IMR-90 (cell line): ENCODE results near the gene ALPK3. TPM values are rescaled to one million over a fixed set of nuclear protein-coding genes. Genes with fewer than 3 reads are reported as not detected.
A peak's percentile ranks its signal among the peaks of the same experiment; 100 is the strongest.

Experiments
- ATAC-seq: fragments of 200-7000 bp; cut with Tn5 transposase; 2 replicates; pipeline ENCODE4 v1.9.1; 2020; ENCODE audit warnings: low read depth, mild to moderate bottlenecking, moderate library complexity
- BruUV-seq: library from RNA; stranded (reverse); fragments of 400-500 nt; replicated peaks from 2 replicates; lab custom pipeline; 2021; lab: Mats Ljungman, UMichigan
- CTCF ChIA-PET: fragments of 300-600 bp; formaldehyde crosslinking; extraction: SDS; loops from one replicate; lab custom pipeline; 2021; ENCODE audit warnings: antibody characterized with exemption; lab: Yijun Ruan, JAX
- POLR2A ChIA-PET: fragments of 300-600 bp; sonication (Branson Sonifier 250); formaldehyde crosslinking; loops from one replicate; lab custom pipeline; 2022; ENCODE audit warnings: antibody characterized with exemption; ENCODE audit not compliant: unreplicated experiment; lab: Charles Lee
- DNase-seq: peaks from one replicate; pipeline ENCODE4 v3.0.0; 2013
- H2AFZ ChIP-seq: replicated peaks from 2 replicates; pipeline ENCODE3; 2013; ENCODE audit warnings: low read length, mild to moderate bottlenecking; ENCODE audit not compliant: poor library complexity
- H2AK5ac ChIP-seq: 2 replicates; pipeline ENCODE4 v1.6.1; 2013; ENCODE audit warnings: low read depth, low read length, inconsistent platforms
- H2AK9ac ChIP-seq: replicated peaks from 2 replicates; pipeline ENCODE3; 2013; ENCODE audit warnings: mild to moderate bottlenecking, low read depth, low read length, moderate library complexity; ENCODE audit not compliant: poor library complexity
- H2BK120ac ChIP-seq: 2 replicates; pipeline ENCODE4 v1.6.1; 2013; ENCODE audit warnings: low read depth, low read length, inconsistent platforms
- H2BK15ac ChIP-seq: 3 replicates; pipeline ENCODE4 v1.6.1; 2013; ENCODE audit warnings: low read depth, low read length, inconsistent platforms
- H2BK20ac ChIP-seq: 2 replicates; pipeline ENCODE4 v1.6.1; 2013; ENCODE audit warnings: low read depth, mild to moderate bottlenecking, inconsistent platforms, low read length, moderate library complexity
- H2BK5ac ChIP-seq: 2 replicates; pipeline ENCODE4 v1.6.1; 2013; ENCODE audit warnings: mild to moderate bottlenecking, low read depth, low read length, inconsistent platforms; ENCODE audit not compliant: poor library complexity, severe bottlenecking
- H3K14ac ChIP-seq: replicated peaks from 2 replicates; pipeline ENCODE4 v1.6.1; 2013; ENCODE audit warnings: low read depth, low read length, inconsistent platforms
- H3K18ac ChIP-seq: 2 replicates; pipeline ENCODE4 v1.6.1; 2013; ENCODE audit warnings: low read depth, low read length, control low read depth
- H3K23ac ChIP-seq: 2 replicates; pipeline ENCODE4 v1.6.1; 2013; ENCODE audit warnings: low read depth, low read length, inconsistent platforms
- H3K27ac ChIP-seq: 2 replicates; pipeline ENCODE4 v1.5.1; 2013; ENCODE audit warnings: mild to moderate bottlenecking, control low read depth, low read length; ENCODE audit not compliant: insufficient read depth
- H3K27me3 ChIP-seq: 2 replicates; pipeline ENCODE4 v1.6.1; 2013; ENCODE audit warnings: low read length; ENCODE audit not compliant: control insufficient read depth, insufficient read depth
- H3K36me3 ChIP-seq: 2 replicates; pipeline ENCODE4 v1.6.1; 2013; ENCODE audit warnings: low read length, mixed read lengths; ENCODE audit not compliant: control insufficient read depth, insufficient read depth
- H3K4ac ChIP-seq: 2 replicates; pipeline ENCODE4 v1.6.1; 2013; ENCODE audit warnings: low read depth, low read length, inconsistent platforms
- H3K4me1 ChIP-seq: 2 replicates; pipeline ENCODE4 v1.6.1; 2013; ENCODE audit warnings: low read length, mixed read lengths; ENCODE audit not compliant: control insufficient read depth, insufficient read depth
- H3K4me2 ChIP-seq: 2 replicates; pipeline ENCODE4 v1.6.1; 2013; ENCODE audit warnings: low read depth, mild to moderate bottlenecking, control low read depth, low read length, moderate library complexity
- H3K4me3 ChIP-seq: 2 replicates; pipeline ENCODE4 v1.5.1; 2013; ENCODE audit warnings: low read depth, mild to moderate bottlenecking, control low read depth, low read length, moderate library complexity; ENCODE audit not compliant: insufficient read depth
- H3K56ac ChIP-seq: 2 replicates; pipeline ENCODE4 v1.6.1; 2013; ENCODE audit warnings: low read length, inconsistent platforms; ENCODE audit not compliant: insufficient read depth; ENCODE audit errors: extremely low read depth
- H3K79me1 ChIP-seq, 2 experiments: 2 replicates each; pipeline ENCODE4 v1.6.1; 2013; ENCODE audit warnings: low read length in 2 of 2, inconsistent platforms in 1 of 2, low read depth in 1 of 2
- H3K9ac ChIP-seq: 2 replicates; pipeline ENCODE4 v1.6.1; 2013; ENCODE audit warnings: low read depth, low read length, control low read depth
- H3K9me1 ChIP-seq: 2 replicates; pipeline ENCODE4 v1.6.1; 2013; ENCODE audit warnings: low read length, inconsistent platforms; ENCODE audit not compliant: insufficient read depth
- H3K9me3 ChIP-seq: 2 replicates; pipeline ENCODE4 v1.6.1; 2013; ENCODE audit warnings: low read length; ENCODE audit not compliant: control insufficient read depth, insufficient read depth
- H4K20me1 ChIP-seq: 2 replicates; pipeline ENCODE4 v1.6.1; 2013; ENCODE audit warnings: low read length, inconsistent platforms; ENCODE audit not compliant: insufficient read depth
- H4K5ac ChIP-seq: 2 replicates; pipeline ENCODE4 v1.6.1; 2013; ENCODE audit warnings: mild to moderate bottlenecking, low read depth, low read length, control low read depth
- H4K8ac ChIP-seq, 2 experiments: 2 replicates each; pipeline ENCODE4 v1.6.1; 2013; ENCODE audit warnings: low read depth in 2 of 2, low read length in 2 of 2, control low read depth in 1 of 2, inconsistent platforms in 1 of 2
- H4K91ac ChIP-seq: 2 replicates; pipeline ENCODE4 v1.6.1; 2013; ENCODE audit warnings: low read depth, low read length, inconsistent platforms; ENCODE audit not compliant: insufficient read depth
- BHLHE40 ChIP-seq: fragments of 150-350 bp; IDR thresholded peaks from 2 replicates; pipeline ENCODE4 v1.6.1; 2016; ENCODE audit warnings: mild to moderate bottlenecking, low read depth, low read length
- CEBPB ChIP-seq: IDR thresholded peaks from 2 replicates; pipeline ENCODE4 v1.6.1; 2012; ENCODE audit warnings: low read depth, low read length, improper control_type of control experiment
- CHD1 ChIP-seq: IDR thresholded peaks from 2 replicates; pipeline ENCODE4 v1.6.1; 2012; ENCODE audit warnings: low read depth, low read length, improper control_type of control experiment
- FOS ChIP-seq: fragments of 150-350 bp; IDR thresholded peaks from 2 replicates; pipeline ENCODE4 v1.6.1; 2016; ENCODE audit warnings: low read depth, low read length
- MAFK ChIP-seq: IDR thresholded peaks from 2 replicates; pipeline ENCODE4 v1.6.1; 2012; ENCODE audit warnings: low read depth, low read length, improper control_type of control experiment
- MAZ ChIP-seq: IDR thresholded peaks from 2 replicates; pipeline ENCODE4 v1.6.1; 2012; ENCODE audit warnings: low read depth, mild to moderate bottlenecking, low read length, improper control_type of control experiment, moderate library complexity, borderline replicate concordance
- MXI1 ChIP-seq: IDR thresholded peaks from 2 replicates; pipeline ENCODE4 v1.6.1; 2012; ENCODE audit warnings: low read depth, mild to moderate bottlenecking, low read length, moderate library complexity, borderline replicate concordance
- NFE2L2 ChIP-seq: fragments of 150-350 bp; IDR thresholded peaks from 2 replicates; pipeline ENCODE4 v1.6.1; 2016; ENCODE audit warnings: low read depth, mild to moderate bottlenecking, low read length
- POLR2A ChIP-seq: IDR thresholded peaks from 2 replicates; pipeline ENCODE4 v1.6.1; 2012; ENCODE audit warnings: mild to moderate bottlenecking, low read depth, low read length
- RAD21 ChIP-seq: IDR thresholded peaks from 2 replicates; pipeline ENCODE4 v1.6.1; 2012; ENCODE audit warnings: low read length, improper control_type of control experiment
- RCOR1 ChIP-seq: IDR thresholded peaks from 2 replicates; pipeline ENCODE4 v1.6.1; 2012; ENCODE audit warnings: mild to moderate bottlenecking, low read length, improper control_type of control experiment; ENCODE audit not compliant: insufficient replicate concordance
- RFX5 ChIP-seq: IDR thresholded peaks from 2 replicates; pipeline ENCODE4 v1.8.0; 2012; ENCODE audit warnings: low read depth, mild to moderate bottlenecking, low read length, moderate library complexity
- SMC3 ChIP-seq: fragments of 150-350 bp; IDR thresholded peaks from 2 replicates; pipeline ENCODE4 v1.6.1; 2016; ENCODE audit warnings: low read depth, mild to moderate bottlenecking, antibody characterized with exemption, low read length, moderate library complexity
- WGBS, 2 experiments: methylation state at CpG; one replicate each; pipeline versions ENCODE4 v1.1.5 to v1.1.7; 2013; ENCODE audit warnings: missing lambda C conversion rate in 2 of 2; ENCODE audit not compliant: insufficient read length in 1 of 2; ENCODE audit errors: extremely low coverage in 2 of 2; 5-methylcytosine and 5-hydroxymethylcytosine counted together
- dilution Hi-C: fragments of 300-500 bp; cut with HindIII; formaldehyde crosslinking; loops from one replicate; pipeline ENCODE4 v1.14.3; 2018; ENCODE audit warnings: low sequenced_read_pairs; ENCODE audit not compliant: unreplicated experiment
- in situ Hi-C: fragments of 300-500 bp; cut with MboI; formaldehyde crosslinking; loops from 3 replicates; pipeline ENCODE4 v1.14.3; 2019; ENCODE audit warnings: low sequenced_read_pairs, inconsistent platforms, mixed read lengths
- intact Hi-C: fragments of 100-400 bp; cut with micrococcal nuclease; formaldehyde crosslinking; loops from 2 replicates; pipeline ENCODE4 v1.10.0; 2022
- polyA plus RNA-seq, 3 experiments: library from polyadenylated mRNA; depleted of rRNA; stranded (reverse); fragments of >200 nt; gene quantifications; 2 replicates each; pipeline ENCODE4 v1.2.3, GENCODE V29; 2012; ENCODE audit warnings: low replicate concordance in 1 of 3
- total RNA-seq: library from RNA; depleted of rRNA; stranded (reverse); fragments of >200 nt; gene quantifications from 2 replicates; pipeline ENCODE4 v1.2.3, GENCODE V29; 2012
- TF ChIP-seq, protein P1 (sequence below): conservative IDR thresholded peaks from 2 replicates; pipeline ENCODE4 v1.5.1; 2012; ENCODE audit warnings: mild to moderate bottlenecking, low read depth, low read length, improper control_type of control experiment
- TF ChIP-seq, protein P2 (sequence below): fragments of 150-350 bp; IDR thresholded peaks from 2 replicates; pipeline ENCODE4 v1.6.1; 2017; ENCODE audit warnings: mild to moderate bottlenecking, antibody characterized with exemption, low read length, low read depth
- TF ChIP-seq, protein P3 (sequence below): fragments of 150-350 bp; IDR thresholded peaks from 2 replicates; pipeline ENCODE4 v1.6.1; 2016; ENCODE audit warnings: low read depth, mild to moderate bottlenecking, low read length, moderate library complexity, borderline replicate concordance

Gene ALPK3
- total and polyA plus RNA-seq, 2 of the 4 experiments (the other 2 are of a cell fraction): under 0.01 to 0.26 TPM

DNA sequence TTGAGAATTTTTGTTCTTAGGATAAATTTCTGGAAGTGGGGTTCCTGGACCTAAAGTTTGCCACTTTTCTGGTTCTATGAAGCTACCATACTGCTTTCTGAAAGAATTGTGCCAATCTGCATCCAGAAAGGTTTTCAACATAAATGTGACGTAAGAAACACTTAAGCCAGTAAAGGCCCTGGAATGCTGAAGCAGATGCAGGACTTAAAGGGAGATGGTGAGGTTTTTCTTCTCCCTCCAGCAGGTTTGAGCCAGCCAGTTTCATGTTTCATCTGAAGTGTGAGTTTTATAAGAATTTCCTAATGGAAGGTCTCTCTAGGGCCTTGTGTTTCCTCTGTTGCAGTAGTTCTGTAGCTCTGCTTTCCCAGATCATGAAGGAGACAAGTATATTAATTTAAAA is 35.7 kb upstream of the ALPK3 start:
- intact Hi-C loops: no loop called here
- Histone ChIP-seq H2AK5ac (no peak overlapping the region), H3K4me2 (no peak overlapping the region), H3K23ac (no peak overlapping the region), H3K27ac (no peak overlapping the region), H4K5ac (no peak overlapping the region), H4K20me1 (peaks cover 20% of the 10 kb centered on the region), H2BK20ac (no peak overlapping the region), H2AK9ac (no peak overlapping the region), H3K9ac (no peak overlapping the region), H2BK120ac (no peak overlapping the region), H3K56ac (no peak overlapping the region), H2BK5ac (no peak overlapping the region), H3K9me1 (peaks cover 7% of the 10 kb centered on the region; the same call in 1 of the 2 replicates), H2BK15ac (no peak overlapping the region), H3K9me3 (no peaks in the 10 kb centered on the region), H4K8ac (no peak overlapping the region), H3K27me3 (no peaks in the 10 kb centered on the region), H3K4me3 (no peak overlapping the region), H3K4me1 (0 out of 2 replicates have a peak, but pooled peaks cover 2% of the 10 kb centered on the region), H3K18ac (no peak overlapping the region), H3K4ac (no peak overlapping the region), H3K14ac (no peak overlapping the region), H3K79me1 (peaks cover 26 to 86% of the 10 kb centered on the region in 2 experiments), H3K36me3 (peaks cover 34% of the 10 kb centered on the region), H2AFZ (no peak overlapping the region), H4K91ac (no peak overlapping the region)
- in situ Hi-C loops: no loop called here
- peak; percentile 47 for DNase-seq
- ChIA-PET POLR2A (no interaction called here), CTCF (no interaction called here)
- no peak for TF ChIP-seq CHD1
- no peak for TF ChIP-seq MAZ
- TF ChIP-seq CEBPB: no peak
- no peak for TF ChIP-seq MXI1
- no peak for TF ChIP-seq POLR2A
- no peak for TF ChIP-seq FOS
- TF ChIP-seq RCOR1: no peak
- TF ChIP-seq, protein P1, sequence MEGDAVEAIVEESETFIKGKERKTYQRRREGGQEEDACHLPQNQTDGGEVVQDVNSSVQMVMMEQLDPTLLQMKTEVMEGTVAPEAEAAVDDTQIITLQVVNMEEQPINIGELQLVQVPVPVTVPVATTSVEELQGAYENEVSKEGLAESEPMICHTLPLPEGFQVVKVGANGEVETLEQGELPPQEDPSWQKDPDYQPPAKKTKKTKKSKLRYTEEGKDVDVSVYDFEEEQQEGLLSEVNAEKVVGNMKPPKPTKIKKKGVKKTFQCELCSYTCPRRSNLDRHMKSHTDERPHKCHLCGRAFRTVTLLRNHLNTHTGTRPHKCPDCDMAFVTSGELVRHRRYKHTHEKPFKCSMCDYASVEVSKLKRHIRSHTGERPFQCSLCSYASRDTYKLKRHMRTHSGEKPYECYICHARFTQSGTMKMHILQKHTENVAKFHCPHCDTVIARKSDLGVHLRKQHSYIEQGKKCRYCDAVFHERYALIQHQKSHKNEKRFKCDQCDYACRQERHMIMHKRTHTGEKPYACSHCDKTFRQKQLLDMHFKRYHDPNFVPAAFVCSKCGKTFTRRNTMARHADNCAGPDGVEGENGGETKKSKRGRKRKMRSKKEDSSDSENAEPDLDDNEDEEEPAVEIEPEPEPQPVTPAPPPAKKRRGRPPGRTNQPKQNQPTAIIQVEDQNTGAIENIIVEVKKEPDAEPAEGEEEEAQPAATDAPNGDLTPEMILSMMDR: no peak
- no peak for TF ChIP-seq NFE2L2
- TF ChIP-seq RAD21: no peak
- TF ChIP-seq, protein P2, sequence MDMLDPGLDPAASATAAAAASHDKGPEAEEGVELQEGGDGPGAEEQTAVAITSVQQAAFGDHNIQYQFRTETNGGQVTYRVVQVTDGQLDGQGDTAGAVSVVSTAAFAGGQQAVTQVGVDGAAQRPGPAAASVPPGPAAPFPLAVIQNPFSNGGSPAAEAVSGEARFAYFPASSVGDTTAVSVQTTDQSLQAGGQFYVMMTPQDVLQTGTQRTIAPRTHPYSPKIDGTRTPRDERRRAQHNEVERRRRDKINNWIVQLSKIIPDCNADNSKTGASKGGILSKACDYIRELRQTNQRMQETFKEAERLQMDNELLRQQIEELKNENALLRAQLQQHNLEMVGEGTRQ: no peak
- TF ChIP-seq MAFK: no peak
- TF ChIP-seq, protein P3, sequence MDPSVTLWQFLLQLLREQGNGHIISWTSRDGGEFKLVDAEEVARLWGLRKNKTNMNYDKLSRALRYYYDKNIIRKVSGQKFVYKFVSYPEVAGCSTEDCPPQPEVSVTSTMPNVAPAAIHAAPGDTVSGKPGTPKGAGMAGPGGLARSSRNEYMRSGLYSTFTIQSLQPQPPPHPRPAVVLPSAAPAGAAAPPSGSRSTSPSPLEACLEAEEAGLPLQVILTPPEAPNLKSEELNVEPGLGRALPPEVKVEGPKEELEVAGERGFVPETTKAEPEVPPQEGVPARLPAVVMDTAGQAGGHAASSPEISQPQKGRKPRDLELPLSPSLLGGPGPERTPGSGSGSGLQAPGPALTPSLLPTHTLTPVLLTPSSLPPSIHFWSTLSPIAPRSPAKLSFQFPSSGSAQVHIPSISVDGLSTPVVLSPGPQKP: no peak
- TF ChIP-seq SMC3: no peak
- TF ChIP-seq RFX5: no peak
- TF ChIP-seq BHLHE40: no peak
- peak; percentile 61 for ATAC-seq
- WGBS, 2 experiments: no CpG with 5 or more reads among the region's 1 CpG
- dilution Hi-C loops: no loop called here
- no TSS peak for BruUV-seq
